Activated naive CD8-positive, alpha-beta T cell treated with anti-CD3 and anti-CD28 coated beads, Interleukin-2, amount 50 U/mL, for 24 hours (primary cell): ENCODE results near the gene ACO1.
A peak's percentile ranks its signal among the peaks of the same experiment; 100 is the strongest.

Source experiments
- ATAC-seq: fragments of 150-1000 bp; cut with Tn5 transposase; one replicate; pipeline ENCODE4 v1.10.0; 2021
- DNase-seq: peaks from one replicate; pipeline ENCODE4 v3.0.0; 2021
- H3K27ac Mint-ChIP-seq: one replicate; pipeline ENCODE4 v1.8.0; 2021; ENCODE audit warnings: mild to moderate bottlenecking, mixed read lengths
- H3K27me3 Mint-ChIP-seq: one replicate; pipeline ENCODE4 v1.8.0; 2021; ENCODE audit warnings: mixed read lengths
- H3K36me3 Mint-ChIP-seq: one replicate; pipeline ENCODE4 v1.8.0; 2021; ENCODE audit warnings: low read depth, mixed read lengths
- H3K4me1 Mint-ChIP-seq: one replicate; pipeline ENCODE4 v1.8.0; 2021; ENCODE audit warnings: mixed read lengths
- H3K4me3 Mint-ChIP-seq: one replicate; pipeline ENCODE4 v1.8.0; 2021; ENCODE audit warnings: mild to moderate bottlenecking, moderate library complexity, mixed read lengths
- H3K9me3 Mint-ChIP-seq: one replicate; pipeline ENCODE4 v1.8.0; 2021; ENCODE audit warnings: mixed read lengths

ACO1 gene

GRCh38 chr9:32395510-32396216 lies 11.2 kb downstream of the ACO1 start:
- Mint-ChIP-seq H3K9me3 (no peaks in the 10 kb centered on the region), H3K4me3 (no peak overlapping the region), H3K36me3 (peaks cover 5% of the 10 kb centered on the region), H3K27me3 (no peaks in the 10 kb centered on the region), H3K27ac (no peak overlapping the region), H3K4me1 (peaks cover 1% of the 10 kb centered on the region)
- no peak for ATAC-seq
- DNase-seq: no peak

- peaks cover 5% of the 10 kb centered on the region for H3K36me3 Mint-ChIP-seq
- H3K27me3 Mint-ChIP-seq: no peaks in the 10 kb centered on the region
- no peak overlapping the region for H3K27ac Mint-ChIP-seq
- DNase-seq (no peak), ATAC-seq (peak; percentile 59)
- peaks cover 3% of the 10 kb centered on the region for H3K4me1 Mint-ChIP-seq
- no peak overlapping the region for H3K4me3 Mint-ChIP-seq
- H3K9me3 Mint-ChIP-seq: no peaks in the 10 kb centered on the region
Measured at GRCh38 chr9:32398207-32398606, 13.8 kb downstream of the ACO1 start.

- Mint-ChIP-seq H3K27ac (no peak overlapping the region), H3K27me3 (no peaks in the 10 kb centered on the region), H3K4me3 (no peak overlapping the region), H3K4me1 (peaks cover 3% of the 10 kb centered on the region), H3K36me3 (no peaks in the 10 kb centered on the region), H3K9me3 (no peaks in the 10 kb centered on the region)
- ATAC-seq (no peak), DNase-seq (no peak)
Measured at GRCh38 chr9:32399110-32399815, 14.8 kb downstream of the ACO1 start.

- no peaks in the 10 kb centered on the region for H3K9me3 Mint-ChIP-seq
- H3K27me3 Mint-ChIP-seq: no peaks in the 10 kb centered on the region
- peaks cover 7% of the 10 kb centered on the region for H3K36me3 Mint-ChIP-seq
- no peak for ATAC-seq
- H3K4me3 Mint-ChIP-seq: no peak overlapping the region
- no peak for DNase-seq
- H3K27ac Mint-ChIP-seq: no peak overlapping the region
- H3K4me1 Mint-ChIP-seq: peaks cover 2% of the 10 kb centered on the region
Measured at GRCh38 chr9:32401488-32401887, 17.0 kb downstream of the ACO1 start.

GRCh38 chr9:32403567-32404260 lies 19.3 kb downstream of the ACO1 start:
- peaks cover 25% of the 10 kb centered on the region for H3K36me3 Mint-ChIP-seq
- ATAC-seq (no peak), DNase-seq (no peak)
- H3K4me3 Mint-ChIP-seq: no peak overlapping the region
- H3K4me1 Mint-ChIP-seq: peaks cover 2% of the 10 kb centered on the region
- H3K27ac Mint-ChIP-seq: no peak overlapping the region
- no peaks in the 10 kb centered on the region for H3K27me3 Mint-ChIP-seq
- no peaks in the 10 kb centered on the region for H3K9me3 Mint-ChIP-seq

- H3K4me3 Mint-ChIP-seq: no peak overlapping the region
Measured at GRCh38 chr9:32404402-32404801, 20.0 kb downstream of the ACO1 start.

GRCh38 chr9:32404856-32405255 lies 20.4 kb downstream of the ACO1 start:
- DNase-seq (no peak), ATAC-seq (no peak)
- peaks cover 25% of the 10 kb centered on the region for H3K36me3 Mint-ChIP-seq
- no peaks in the 10 kb centered on the region for H3K9me3 Mint-ChIP-seq
- no peak overlapping the region for H3K4me3 Mint-ChIP-seq
- no peaks in the 10 kb centered on the region for H3K27me3 Mint-ChIP-seq
- no peak overlapping the region for H3K27ac Mint-ChIP-seq
- H3K4me1 Mint-ChIP-seq: peaks cover 2% of the 10 kb centered on the region

More at GRCh38 chr9:32404402-32404801, 20.0 kb downstream of the ACO1 start:
- Mint-ChIP-seq H3K9me3 (no peaks in the 10 kb centered on the region), H3K27ac (no peak overlapping the region), H3K36me3 (peaks cover 25% of the 10 kb centered on the region), H3K4me1 (peaks cover 2% of the 10 kb centered on the region), H3K27me3 (no peaks in the 10 kb centered on the region)
- ATAC-seq (no peak), DNase-seq (no peak)

- no peak overlapping the region for H3K27ac Mint-ChIP-seq
- H3K4me1 Mint-ChIP-seq: peaks cover 2% of the 10 kb centered on the region
- no peaks in the 10 kb centered on the region for H3K27me3 Mint-ChIP-seq
- H3K4me3 Mint-ChIP-seq: no peak overlapping the region
- no peaks in the 10 kb centered on the region for H3K9me3 Mint-ChIP-seq
- DNase-seq (no peak), ATAC-seq (no peak)
- H3K36me3 Mint-ChIP-seq: peaks cover 25% of the 10 kb centered on the region
Measured at GRCh38 chr9:32405506-32405905, 21.1 kb downstream of the ACO1 start.

- Mint-ChIP-seq H3K4me1 (peaks cover 2% of the 10 kb centered on the region), H3K27ac (no peak overlapping the region), H3K4me3 (no peak overlapping the region), H3K36me3 (peaks cover 25% of the 10 kb centered on the region), H3K9me3 (no peaks in the 10 kb centered on the region), H3K27me3 (no peaks in the 10 kb centered on the region)
- DNase-seq: no peak
- ATAC-seq: no peak
Measured at GRCh38 chr9:32406046-32406445, 21.6 kb downstream of the ACO1 start.

GRCh38 chr9:32411753-32412152 lies 27.3 kb downstream of the ACO1 start:
- no peak overlapping the region for H3K4me3 Mint-ChIP-seq
- no peaks in the 10 kb centered on the region for H3K9me3 Mint-ChIP-seq
- H3K36me3 Mint-ChIP-seq: peaks cover 15% of the 10 kb centered on the region
- DNase-seq (no peak), ATAC-seq (no peak)
- H3K27me3 Mint-ChIP-seq: no peaks in the 10 kb centered on the region
- H3K27ac Mint-ChIP-seq: no peak overlapping the region
- H3K4me1 Mint-ChIP-seq: no peaks in the 10 kb centered on the region

GRCh38 chr9:32412440-32412839 lies 28.0 kb downstream of the ACO1 start:
- Mint-ChIP-seq H3K27ac (no peak overlapping the region), H3K4me1 (no peaks in the 10 kb centered on the region), H3K9me3 (no peaks in the 10 kb centered on the region), H3K27me3 (no peaks in the 10 kb centered on the region), H3K36me3 (peaks cover 10% of the 10 kb centered on the region), H3K4me3 (no peak overlapping the region)
- ATAC-seq (no peak), DNase-seq (no peak)

- Mint-ChIP-seq H3K27me3 (no peaks in the 10 kb centered on the region), H3K27ac (no peak overlapping the region), H3K4me1 (no peaks in the 10 kb centered on the region), H3K9me3 (no peaks in the 10 kb centered on the region), H3K4me3 (no peak overlapping the region), H3K36me3 (peaks cover 2% of the 10 kb centered on the region)
- no peak for ATAC-seq
- no peak for DNase-seq
Measured at GRCh38 chr9:32413424-32413823, 29.0 kb downstream of the ACO1 start.

- peaks cover 4% of the 10 kb centered on the region for H3K36me3 Mint-ChIP-seq
- H3K9me3 Mint-ChIP-seq: no peaks in the 10 kb centered on the region
- H3K27ac Mint-ChIP-seq: no peak overlapping the region
- ATAC-seq (no peak), DNase-seq (no peak)
- no peaks in the 10 kb centered on the region for H3K4me1 Mint-ChIP-seq
- H3K4me3 Mint-ChIP-seq: no peak overlapping the region
- no peaks in the 10 kb centered on the region for H3K27me3 Mint-ChIP-seq
Measured at GRCh38 chr9:32414856-32415255, 30.4 kb downstream of the ACO1 start.

- Mint-ChIP-seq H3K4me1 (no peaks in the 10 kb centered on the region), H3K27ac (no peak overlapping the region), H3K36me3 (peaks cover 13% of the 10 kb centered on the region), H3K9me3 (no peaks in the 10 kb centered on the region), H3K27me3 (no peaks in the 10 kb centered on the region), H3K4me3 (no peak overlapping the region)
- no peak for DNase-seq
- no peak for ATAC-seq
Measured at GRCh38 chr9:32419921-32420320, 35.5 kb downstream of the ACO1 start.

- H3K27ac Mint-ChIP-seq: no peak overlapping the region
- ATAC-seq: no peak
- peaks cover 13% of the 10 kb centered on the region for H3K36me3 Mint-ChIP-seq
- H3K4me1 Mint-ChIP-seq: no peaks in the 10 kb centered on the region
- no peak overlapping the region for H3K4me3 Mint-ChIP-seq
- DNase-seq: no peak
- H3K27me3 Mint-ChIP-seq: no peaks in the 10 kb centered on the region
- H3K9me3 Mint-ChIP-seq: no peaks in the 10 kb centered on the region
Measured at GRCh38 chr9:32422237-32422806, 37.9 kb downstream of the ACO1 start.
